Kidney (tissue), 14 donors: ENCODE measurements around the gene CNBP. TPM values are rescaled to one million over a fixed set of nuclear protein-coding genes. Genes with fewer than 3 reads are reported as not detected.
A peak's percentile ranks its signal among the peaks of the same experiment; 100 is the strongest.

Experiments
- DNase-seq, 5 donors: peaks; one replicate each; pipeline ENCODE4 v3.0.0-alpha.2; 2013 to 2020
- FAIRE-seq: peaks from 2 replicates; lab custom pipeline; 2012; peaks lifted over from hg19 to GRCh38; lab: Jason Lieb, UNC
- H3K27ac ChIP-seq, 2 donors: one replicate each; pipeline ENCODE4 v1.7.0; 2013; ENCODE audit warnings: low read depth in 2 of 2, low read length in 2 of 2, inconsistent platforms in 1 of 2
- H3K27me3 ChIP-seq: one replicate; pipeline ENCODE4 v1.7.1; 2013; ENCODE audit warnings: low read length, inconsistent platforms; ENCODE audit not compliant: control insufficient read depth, insufficient read depth
- H3K36me3 ChIP-seq, 3 donors: one replicate each; pipeline versions ENCODE4 v1.7.0 to v1.7.1; 2013; ENCODE audit warnings: low read length in 3 of 3, control low read depth in 1 of 3, inconsistent platforms in 1 of 3; ENCODE audit not compliant: insufficient read depth in 3 of 3, control insufficient read depth in 2 of 3
- H3K4me1 ChIP-seq, 3 donors: one replicate each; pipeline versions ENCODE4 v1.7.0 to v1.7.1; 2013; ENCODE audit warnings: low read length in 3 of 3, inconsistent platforms in 1 of 3, low read depth in 1 of 3; ENCODE audit not compliant: control insufficient read depth in 2 of 3, insufficient read depth in 2 of 3
- H3K4me3 ChIP-seq, 3 donors: one replicate each; pipeline versions ENCODE4 v1.7.0 to v1.8.1; 2013; ENCODE audit warnings: low read length in 3 of 3, control low read depth in 1 of 3, inconsistent platforms in 1 of 3
- H3K9ac ChIP-seq, 3 donors: one replicate each; pipeline versions ENCODE4 v1.7.0 to v1.7.1; 2013; ENCODE audit warnings: low read length in 3 of 3, control low read depth in 1 of 3, inconsistent platforms in 1 of 3
- H3K9me3 ChIP-seq, 3 donors: one replicate each; pipeline versions ENCODE4 v1.7.0 to v1.7.1; 2013; ENCODE audit warnings: low read length in 3 of 3, control low read depth in 1 of 3, inconsistent platforms in 1 of 3; ENCODE audit not compliant: control insufficient read depth in 2 of 3, insufficient read depth in 1 of 3
- CTCF ChIP-seq: IDR thresholded peaks from 3 replicates; pipeline ENCODE4 v1.5.1; 2012; ENCODE audit warnings: mild to moderate bottlenecking, moderate library complexity, borderline replicate concordance; ENCODE audit not compliant: insufficient read depth; ENCODE audit errors: extremely low read depth
- intact Hi-C: fragments of 100-400 bp; cut with DNase I; formaldehyde crosslinking; loops from one replicate; pipeline ENCODE4 v1.11.1; 2022
- polyA plus RNA-seq: library from polyadenylated mRNA; stranded (reverse); fragments of 350-450 nt; fragmentation: Illumina TruSeq; extraction: RNeasy Lipid Tissue Mini Kit (QIAGEN cat#74804); gene quantifications from one replicate; pipeline ENCODE4 v1.2.3, GENCODE V29; 2014; ENCODE audit warnings: low read depth, low replicate concordance; ENCODE audit not compliant: insufficient read depth
- total RNA-seq: library from RNA; stranded (reverse); fragmentation: NEBNext Ultra II Directional; extraction: Animal tissue kit (Norgen Biotek cat#: 25700); gene quantifications from one replicate; pipeline ENCODE4 v1.2.1, GENCODE V29; 2021
- donor health status: control.
- donor health status: control.
- donor health status: control.
- donor health status: control.
- donor health status: control.
- donor health status: DM: yes; HTN: yes; CAD: no.
- donor health status: Normal renal cell carcinoma (clear cell type).

CNBP gene
- total and polyA plus RNA-seq, 2 donors from 2014 or later, result 267 to 309 TPM

- intact Hi-C loops, result no loop called here
- Histone ChIP-seq H3K27ac (no peak overlapping the region), H3K9me3 (no peaks in the 10 kb centered on the region), H3K27me3 (no peaks in the 10 kb centered on the region), H3K36me3 (peaks cover 0 to 4% (median 0%) of the 10 kb centered on the region in 3 donors), H3K4me3 (no peak overlapping the region), H3K9ac (no peak overlapping the region), H3K4me1 (peaks cover 0 to 20% (median 12%) of the 10 kb centered on the region in 3 donors)
- TF ChIP-seq CTCF, result no peak
- no peak for FAIRE-seq
- no peak for DNase-seq
Observed at GRCh38 chr3:129123314-129124060, 60.2 kb downstream of the CNBP start.

- H3K36me3 ChIP-seq, result peaks cover 0 to 7% (median 5%) of the 10 kb centered on the region in 3 donors
- no peak for TF ChIP-seq CTCF
- no peak for FAIRE-seq
- intact Hi-C loops, result no loop called here
- peak overlapping the region; percentile 95 to 96 for H3K27ac ChIP-seq
- no peak overlapping the region for H3K4me3 ChIP-seq
- H3K9ac ChIP-seq, result no peak overlapping the region
- no peaks in the 10 kb centered on the region for H3K27me3 ChIP-seq
- no peaks in the 10 kb centered on the region for H3K9me3 ChIP-seq
- peaks cover 0 to 27% (median 21%) of the 10 kb centered on the region in 3 donors for H3K4me1 ChIP-seq
- peak in 2 of 5 donors; percentile 40 to 61 for DNase-seq
Observed at GRCh38 chr3:129122412-129123011, 61.2 kb downstream of the CNBP start.

- Histone ChIP-seq H3K4me3 (peak within 1 kb of the TSS; percentile 77 to 87 (median 78)), H3K27ac (peak within 1 kb of the TSS; percentile 95 to 96), H3K36me3 (peaks cover 0 to 9% (median 5%) of the 10 kb centered on the region in 3 donors), H3K4me1 (peaks cover 0 to 30% (median 27%) of the 10 kb centered on the region in 3 donors), H3K27me3 (no peaks in the 10 kb centered on the region), H3K9me3 (no peaks in the 10 kb centered on the region), H3K9ac (peak within 1 kb of the TSS; percentile 68 to 95 (median 76))
- intact Hi-C loops, result no loop called here
- TF ChIP-seq CTCF, result no peak
- DNase-seq, result peak; percentile 97 to 99 (median 97)
- no peak for FAIRE-seq
Observed at GRCh38 chr3:129121792-129122411, 61.8 kb downstream of the CNBP start, which contains the start of gene RAB43. TSS of gene RAB43 (minus strand) at chr3:129121804. CDS start at chr3:129121489, 315 bp downstream.
